Right forelimb (tissue), 1 donor: ENCODE results near the gene TINAGL1.

Source experiments
- DNase-seq: peaks from one replicate; pipeline ENCODE4 v3.0.0-alpha.2; 2018

TINAGL1 gene

GRCh38 chr1:31569596-31570173 lies 6.6 kb upstream of the TINAGL1 start:
- no peak for DNase-seq

- no peak for DNase-seq
Measured at GRCh38 chr1:31570228-31570627, 6.1 kb upstream of the TINAGL1 start.

GRCh38 chr1:31570906-31571305 lies 5.4 kb upstream of the TINAGL1 start:
- no peak for DNase-seq

GRCh38 chr1:31571340-31572295 lies 4.7 kb upstream of the TINAGL1 start:
- DNase-seq = no peak

GRCh38 chr1:31572323-31573104 lies 3.8 kb upstream of the TINAGL1 start:
- DNase-seq = no peak

GRCh38 chr1:31573261-31573660 lies 3.1 kb upstream of the TINAGL1 start:
- no peak for DNase-seq

DNA sequence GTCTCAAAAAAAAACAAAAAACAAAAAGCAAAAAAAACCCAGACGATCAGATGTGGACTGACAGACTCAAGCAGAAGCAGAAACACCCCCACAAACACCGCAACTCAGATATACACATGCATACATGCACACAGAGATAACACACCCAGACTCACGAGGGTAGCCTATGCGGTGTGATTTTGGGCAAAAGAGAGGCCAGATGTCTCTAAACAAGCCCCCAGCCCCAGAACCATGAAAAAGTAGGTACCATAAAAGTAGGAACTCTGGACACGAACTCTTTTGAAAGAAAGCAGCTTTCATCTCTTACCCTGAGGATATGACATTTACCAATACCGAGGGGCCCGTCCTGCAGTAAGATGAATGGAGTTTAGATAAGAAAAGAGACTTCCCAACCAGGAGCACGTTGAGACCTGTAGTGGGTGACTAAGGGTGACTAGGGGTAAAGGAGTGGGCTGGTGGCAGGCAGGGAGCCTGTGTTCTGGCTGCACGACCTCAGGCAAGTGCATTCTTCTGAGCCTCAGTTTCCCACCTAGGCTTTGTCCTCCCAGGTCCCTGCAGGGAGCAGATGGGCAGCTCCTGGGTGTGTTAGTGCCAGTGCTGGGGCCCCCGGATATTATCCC lies 1.5 kb upstream of the TINAGL1 start:
- DNase-seq = no peak

- no peak for DNase-seq
Measured at GRCh38 chr1:31575369-31576140, 760 bp upstream of the TINAGL1 start.

- DNase-seq = no peak
Measured at GRCh38 chr1:31576743-31577455, 584 bp downstream of the TINAGL1 start.

DNA sequence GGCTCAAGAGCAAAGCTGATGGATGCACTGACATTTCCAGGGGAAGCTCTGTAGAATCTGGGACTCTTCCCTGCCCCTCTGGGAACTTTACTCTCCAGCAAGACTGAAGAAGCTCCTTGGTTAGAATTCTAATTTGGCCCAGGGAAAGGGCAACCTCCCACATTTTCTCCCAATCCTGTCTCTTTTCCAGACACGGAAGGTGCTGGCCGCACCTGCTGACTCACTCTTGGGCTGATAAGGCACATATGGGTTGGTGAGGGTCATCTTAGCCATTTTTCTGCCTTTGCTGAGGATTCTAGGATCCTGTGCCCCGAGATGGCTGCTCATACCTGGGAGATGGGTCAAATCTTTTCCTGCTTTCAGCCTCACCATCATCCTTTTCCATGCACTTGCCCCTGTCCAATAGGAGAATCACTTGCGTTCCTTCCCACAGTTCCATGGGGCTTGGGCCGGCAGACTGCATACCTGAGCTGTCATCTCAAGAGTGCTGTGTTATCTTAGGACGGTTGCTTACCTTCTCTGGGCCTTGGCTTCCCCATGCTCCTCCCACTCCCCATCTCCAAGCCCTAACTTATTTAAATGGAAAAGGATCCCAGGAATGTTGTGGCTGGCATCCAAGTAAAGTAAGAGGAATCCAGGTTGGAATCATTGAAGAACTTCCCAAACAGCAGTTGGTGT lies 1.3 kb downstream of the TINAGL1 start:
- no peak for DNase-seq

DNA sequence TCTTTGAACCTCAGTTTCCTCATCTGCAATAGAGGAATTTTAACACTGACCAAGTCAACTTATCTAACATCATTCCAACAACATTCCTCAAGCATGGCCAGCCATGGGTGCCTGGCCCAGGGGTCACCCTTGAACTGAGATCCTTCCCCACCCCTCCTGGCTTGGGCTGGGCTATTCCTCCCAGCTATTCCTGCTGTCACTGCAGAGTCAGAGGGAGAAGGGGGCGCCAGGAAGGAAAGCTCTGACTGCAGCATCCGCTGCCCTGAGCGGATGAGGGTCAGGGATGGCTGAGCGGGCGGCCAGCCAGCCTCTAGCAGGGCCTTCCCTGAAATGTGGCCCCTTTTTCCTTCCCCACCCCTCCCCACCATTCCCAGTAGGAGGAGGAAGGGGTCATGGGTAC lies 3.1 kb downstream of the TINAGL1 start:
- DNase-seq = no peak

DNA sequence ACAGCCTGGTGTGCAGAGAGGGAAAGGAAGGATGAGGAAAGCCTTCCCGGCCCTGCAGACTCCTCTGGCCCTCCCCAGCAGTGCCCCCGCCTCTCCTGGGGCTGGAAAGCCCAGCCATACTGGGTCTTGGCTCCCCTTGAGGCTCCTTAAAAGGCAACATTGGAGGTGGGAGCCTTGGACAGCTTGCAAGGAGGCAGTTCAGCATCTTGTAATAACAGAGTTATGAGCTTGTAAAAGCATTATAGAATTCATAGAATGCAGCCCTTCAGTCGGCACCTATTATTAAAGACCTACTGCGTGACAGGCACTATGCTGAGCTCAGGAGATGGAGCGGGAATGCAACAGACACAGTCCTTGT lies 4.2 kb downstream of the TINAGL1 start:
- DNase-seq = no peak

GRCh38 chr1:31580891-31581603 lies 4.7 kb downstream of the TINAGL1 start:
- no peak for DNase-seq

GRCh38 chr1:31581821-31582810 lies 5.8 kb downstream of the TINAGL1 start:
- DNase-seq = no peak

DNA sequence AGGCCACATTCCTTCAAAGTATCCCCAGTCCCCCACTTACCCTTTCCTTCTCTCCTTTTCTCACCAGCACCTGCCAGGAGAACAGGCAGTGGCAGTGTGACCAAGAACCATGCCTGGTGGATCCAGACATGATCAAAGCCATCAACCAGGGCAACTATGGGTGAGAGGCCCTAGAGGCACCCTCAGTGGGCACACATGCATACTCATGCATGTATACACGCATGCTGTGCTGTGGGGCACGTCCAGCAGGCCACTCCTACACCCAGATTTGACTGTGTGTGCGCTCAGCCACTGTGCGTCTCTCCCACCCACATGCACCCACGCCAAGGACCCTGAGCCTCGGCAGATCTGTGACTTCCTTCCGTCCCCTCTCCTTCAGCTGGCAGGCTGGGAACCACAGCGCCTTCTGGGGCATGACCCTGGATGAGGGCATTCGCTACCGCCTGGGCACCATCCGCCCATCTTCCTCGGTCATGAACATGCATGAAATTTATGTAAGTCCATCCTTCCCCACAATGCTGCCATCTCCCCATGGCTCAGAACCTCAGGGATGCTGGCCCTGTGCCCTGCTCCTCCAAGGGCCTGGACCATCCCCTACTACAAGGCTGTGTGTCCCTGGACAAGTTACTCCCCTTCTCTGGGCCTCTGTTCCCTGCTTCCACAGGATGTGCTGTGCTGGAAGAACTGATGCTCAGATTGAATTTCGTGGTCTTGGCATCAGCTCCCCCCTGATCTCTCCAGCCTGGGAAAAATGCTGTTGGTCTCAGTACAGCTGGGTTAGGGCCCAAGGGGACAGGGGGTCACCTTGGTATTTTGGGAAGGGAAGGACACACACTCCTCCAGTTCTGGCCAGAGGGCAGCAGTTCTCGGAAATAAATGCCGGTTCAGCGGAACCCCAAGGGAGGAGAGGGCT lies 7.0 kb downstream of the TINAGL1 start:
- no peak for DNase-seq

GRCh38 chr1:31583995-31584868 lies 7.9 kb downstream of the TINAGL1 start:
- no peak for DNase-seq
